Stomach (tissue), 9 donors: ENCODE results near the gene GTSE1. TPM values are rescaled to one million over a fixed set of nuclear protein-coding genes. Genes with fewer than 3 reads are reported as not detected.
"Not testable (repeated sequence)": the region's sequence is repeated elsewhere in the genome, so short reads cannot be mapped to it uniquely, and the experiment has no call there.

Experiments
- DNase-seq, 2 donors: peaks; one replicate each; pipeline versions ENCODE4 v3.0.0 to v3.0.0-alpha.2; 2013 to 2019
- H3K27ac ChIP-seq, 5 donors: fragments of 200-600 bp in 4 of 5; sonication (generic) in 4 of 5; one replicate each; pipeline ENCODE4 v1.5.1; 2013 to 2019; ENCODE audit warnings: mild to moderate bottlenecking in 1 of 5, moderate library complexity in 1 of 5
- H3K27me3 ChIP-seq, 3 donors: fragments of 200-600 bp; sonication (generic); one replicate each; pipeline ENCODE4 v1.5.1; 2017 to 2019; ENCODE audit warnings: mixed run types in 1 of 3
- H3K36me3 ChIP-seq, 4 donors: fragments of 200-600 bp; sonication (generic); 1 replicate in 3 of 4; 2 replicates in 1 of 4; pipeline ENCODE4 v1.5.1; 2016 to 2019
- H3K4me1 ChIP-seq, 4 donors: fragments of 200-600 bp; sonication (generic); one replicate each; pipeline ENCODE4 v1.5.1; 2016 to 2019
- H3K4me3 ChIP-seq, 4 donors: fragments of 200-600 bp; sonication (generic) in 3 of 4; one replicate each; pipeline ENCODE4 v1.5.1; 2016 to 2019; ENCODE audit warnings: mild to moderate bottlenecking in 1 of 4
- H3K9me3 ChIP-seq, 4 donors: fragments of 200-600 bp; sonication (generic); one replicate each; pipeline ENCODE4 v1.5.1; 2016 to 2019
- CTCF ChIP-seq, 7 experiments: fragments of 450-650 bp in 4 of 7; fragments of 200-600 bp in 3 of 7; sonication (generic) in 3 of 7; IDR thresholded peaks; one replicate each; pipeline ENCODE4 v1.5.1; 2016 to 2019; ENCODE audit warnings: antibody characterized with exemption in 7 of 7, control low read depth in 2 of 7, mild to moderate bottlenecking in 1 of 7
- EP300 ChIP-seq: sonication (generic); formaldehyde crosslinking; IDR thresholded peaks from one replicate; pipeline ENCODE4 v1.6.1; 2017; ENCODE audit warnings: antibody characterized with exemption
- POLR2A ChIP-seq, 4 donors: fragments of 450-650 bp; IDR thresholded peaks; one replicate each; pipeline ENCODE4 v1.6.1; 2016; ENCODE audit warnings: antibody characterized with exemption in 4 of 4, control low read depth in 2 of 4, mild to moderate bottlenecking in 1 of 4, moderate library complexity in 1 of 4
- POLR2AphosphoS5 ChIP-seq, 3 donors: sonication (generic); formaldehyde crosslinking; IDR thresholded peaks; one replicate each; pipeline ENCODE4 v1.6.1; 2016; ENCODE audit warnings: antibody characterized with exemption in 3 of 3
- WGBS, 5 donors: extraction: QIAGEN DNeasy Blood & Tissue Kit in 3 of 5; methylation state at CpG; one replicate each; pipeline versions ENCODE4 v1.1.5 to v1.1.7; 2013 to 2018; 5-methylcytosine and 5-hydroxymethylcytosine counted together
- intact Hi-C: fragments of 100-400 bp; cut with DNase I; formaldehyde crosslinking; loops from one replicate; pipeline ENCODE4 v1.15.1; 2023; ENCODE audit warnings: low total_unique reads
- polyA plus RNA-seq, 3 donors: library from polyadenylated mRNA; stranded (reverse); fragments of 200-250 nt; gene quantifications; one replicate each; pipeline ENCODE4 v1.2.3, GENCODE V29; 2013
- total RNA-seq, 5 donors: library from RNA; depleted of rRNA; stranded (reverse); fragments of >200 nt; gene quantifications; one replicate each; pipeline versions ENCODE4 v1.1.0 to v1.2.3, GENCODE V29; 2014 to 2016
- donor health status: healthy with polysubstance abuse.
- donor health status: Bipolar disorder and iron deficiency.
- donor health status: healthy.

Gene GTSE1
- total and polyA plus RNA-seq, 8 donors: 1.1 to 64.0 (median 4.2) TPM

GRCh38 chr22:46303347-46303965, 6.8 kb downstream of the GTSE1 start:
- WGBS, 5 donors: 86 to 95% (median 91%) methylated on average over 7 of the region's 7 CpGs
- TF ChIP-seq POLR2A (IDR thresholded peaks at IDR 0.05): no peak

GRCh38 chr22:46308283-46308988, 11.8 kb downstream of the GTSE1 start:
- Histone ChIP-seq H3K4me3 (no peak overlapping the region), H3K9me3 (no peaks in the 10 kb centered on the region), H3K4me1 (no peaks in the 10 kb centered on the region), H3K36me3 (peaks cover 0 to 17% (median 0%) of the 10 kb centered on the region in 4 donors), H3K27me3 (no peaks in the 10 kb centered on the region), H3K27ac (no peak overlapping the region)
- intact Hi-C loops: no loop called here
- 83 to 94% (median 92%) methylated on average over 17 to 23 of the region's 23 CpGs for WGBS, 5 donors
- DNase-seq: no peak
- TF ChIP-seq EP300: no peak
- TF ChIP-seq CTCF (IDR thresholded peaks at IDR 0.05): no peak
- TF ChIP-seq POLR2A (IDR thresholded peaks at IDR 0.05): no peak
- TF ChIP-seq POLR2AphosphoS5 (IDR thresholded peaks at IDR 0.05): no peak

More at GRCh38 chr22:46303347-46303965, 6.8 kb downstream of the GTSE1 start:
- no peak overlapping the region for H3K27ac ChIP-seq
- H3K9me3 ChIP-seq: no peaks in the 10 kb centered on the region
- no peak for DNase-seq
- H3K36me3 ChIP-seq: peaks cover 0 to under 1% (median 0%) of the 10 kb centered on the region in 4 donors
- no peaks in the 10 kb centered on the region for H3K27me3 ChIP-seq
- intact Hi-C loops: no loop called here
- H3K4me1 ChIP-seq: no peaks in the 10 kb centered on the region
- no peak overlapping the region for H3K4me3 ChIP-seq

GRCh38 chr22:46309526-46310085, 12.9 kb downstream of the GTSE1 start:
- WGBS, 5 donors: 91 to 97% (median 94%) methylated on average over 14 to 15 of the region's 15 CpGs
- DNase-seq: no peak
- peaks cover 0 to 2% (median 0%) of the 10 kb centered on the region in 4 donors for H3K4me1 ChIP-seq
- no peaks in the 10 kb centered on the region for H3K9me3 ChIP-seq
- peaks cover 0 to 17% (median 0%) of the 10 kb centered on the region in 4 donors for H3K36me3 ChIP-seq
- no peaks in the 10 kb centered on the region for H3K27me3 ChIP-seq
- no peak for TF ChIP-seq POLR2A (IDR thresholded peaks at IDR 0.05)
- no peak for TF ChIP-seq POLR2AphosphoS5 (IDR thresholded peaks at IDR 0.05)
- no peak for TF ChIP-seq EP300
- no peak for TF ChIP-seq CTCF (IDR thresholded peaks at IDR 0.05)
- H3K27ac ChIP-seq: no peak overlapping the region
- intact Hi-C loops: no loop called here
- H3K4me3 ChIP-seq: no peak overlapping the region

GRCh38 chr22:46312056-46312455, 15.4 kb downstream of the GTSE1 start:
- 93 to 98% (median 94%) methylated on average over 3 to 8 of the region's 8 CpGs for WGBS, 5 donors
- H3K9me3 ChIP-seq: no peaks in the 10 kb centered on the region
- DNase-seq: no peak

GRCh38 chr22:46312848-46313247, 16.2 kb downstream of the GTSE1 start:
- H3K27ac ChIP-seq, H3K9me3 ChIP-seq, H3K4me1 ChIP-seq, H3K4me3 ChIP-seq, H3K27me3 ChIP-seq, intact Hi-C loops, DNase-seq: not testable (repeated sequence)
- WGBS, 5 donors: 93 to 100% (median 100%) methylated on average over 2 of the region's 2 CpGs
- H3K36me3 ChIP-seq: peaks cover 0 to 32% (median 0%) of the 10 kb centered on the region in 4 donors

More at GRCh38 chr22:46312056-46312455, 15.4 kb downstream of the GTSE1 start:
- Histone ChIP-seq H3K27ac (no peak overlapping the region), H3K4me1 (peaks cover 0 to 2% (median 0%) of the 10 kb centered on the region in 4 donors), H3K27me3 (no peaks in the 10 kb centered on the region), H3K4me3 (no peak overlapping the region), H3K36me3 (peaks cover 0 to 28% (median 0%) of the 10 kb centered on the region in 4 donors)
- TF ChIP-seq EP300 (no peak), POLR2A (IDR thresholded peaks at IDR 0.05) (no peak)
- intact Hi-C loops: no loop called here
